GM21786 (cell line): ENCODE measurements around the gene EPX.

Experiments used
- ATAC-seq: cut with Tn5 transposase; IDR thresholded peaks from one replicate; pipeline ENCODE4 v1.9.1; 2021; ENCODE audit not compliant: unreplicated experiment

EPX gene

DNA sequence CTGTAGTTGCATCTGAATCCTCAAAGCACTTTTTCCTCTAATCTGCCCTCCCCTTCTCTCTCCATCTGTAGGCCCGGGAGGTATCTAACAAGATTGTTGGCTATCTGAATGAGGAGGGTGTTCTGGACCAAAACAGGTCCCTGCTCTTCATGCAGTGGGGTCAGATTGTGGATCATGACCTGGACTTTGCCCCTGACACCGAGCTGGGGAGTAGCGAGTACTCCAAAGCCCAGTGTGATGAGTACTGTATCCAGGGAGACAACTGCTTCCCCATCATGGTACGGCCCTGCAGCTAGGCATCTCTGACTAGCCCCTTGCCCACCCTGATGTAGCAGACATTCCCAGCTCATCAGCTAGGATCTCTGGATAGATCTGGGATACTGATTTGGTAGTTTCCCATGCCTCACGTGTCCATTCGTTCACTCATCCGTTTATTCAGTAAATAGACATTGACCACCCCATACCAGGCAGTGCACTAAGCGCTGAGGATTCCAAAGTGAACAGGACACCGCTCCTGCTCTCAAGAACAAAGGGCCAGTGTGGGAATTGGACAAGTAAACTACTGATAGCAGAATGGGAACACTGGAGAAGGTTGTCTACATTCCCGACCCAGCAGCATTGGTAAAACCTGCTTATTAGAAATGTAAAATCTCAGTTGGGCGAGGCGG lies 58.0 kb downstream of the EPX start:
- no peak for ATAC-seq

DNA sequence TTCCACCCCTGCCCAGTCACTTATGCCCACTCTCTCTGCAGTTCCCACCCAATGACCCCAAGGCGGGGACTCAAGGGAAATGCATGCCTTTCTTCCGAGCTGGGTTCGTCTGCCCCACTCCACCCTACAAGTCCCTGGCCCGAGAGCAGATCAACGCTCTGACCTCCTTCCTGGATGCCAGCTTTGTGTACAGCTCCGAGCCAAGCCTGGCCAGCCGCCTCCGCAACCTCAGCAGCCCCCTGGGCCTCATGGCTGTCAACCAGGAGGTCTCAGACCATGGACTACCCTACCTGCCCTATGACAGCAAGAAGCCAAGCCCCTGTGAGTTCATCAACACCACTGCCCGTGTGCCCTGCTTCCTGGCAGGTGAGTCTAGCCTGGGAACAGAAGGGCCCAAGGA lies 59.6 kb downstream of the EPX start:
- ATAC-seq = no peak

- no peak for ATAC-seq
Observed at GRCh38 chr17:58253082-58253481, 60.6 kb downstream of the EPX start.
